ENCODE results near the gene ZNF169. TPM values are rescaled to one million over a fixed set of nuclear protein-coding genes. Genes with fewer than 3 reads are reported as not detected.

ZNF169 gene
- total RNA-seq, 4 donors from 2014 or later: 1.00 to 8.6 (median 2.8) TPM

GRCh38 chr9:94289691-94290090 lies 30.6 kb downstream of the ZNF169 start:
- Histone ChIP-seq H3K4me3 (no peak overlapping the region), H3K9me3 (no peaks in the 10 kb centered on the region), H3K27me3 (no peaks in the 10 kb centered on the region), H3K36me3 (peaks cover 0 to 33% (median 0%) of the 10 kb centered on the region in 3 donors), H3K4me1 (no peaks in the 10 kb centered on the region), H3K27ac (no peak overlapping the region)
- intact Hi-C loops (cut with DNase I): no loop called here
- DNase-seq: no peak
- 96 to 100% methylated on average over 2 of the region's 2 CpGs for WGBS, 2 donors
- TF ChIP-seq CTCF (IDR thresholded peaks at IDR 0.05): no peak
- TF ChIP-seq POLR2A (IDR thresholded peaks at IDR 0.05): no peak

DNA sequence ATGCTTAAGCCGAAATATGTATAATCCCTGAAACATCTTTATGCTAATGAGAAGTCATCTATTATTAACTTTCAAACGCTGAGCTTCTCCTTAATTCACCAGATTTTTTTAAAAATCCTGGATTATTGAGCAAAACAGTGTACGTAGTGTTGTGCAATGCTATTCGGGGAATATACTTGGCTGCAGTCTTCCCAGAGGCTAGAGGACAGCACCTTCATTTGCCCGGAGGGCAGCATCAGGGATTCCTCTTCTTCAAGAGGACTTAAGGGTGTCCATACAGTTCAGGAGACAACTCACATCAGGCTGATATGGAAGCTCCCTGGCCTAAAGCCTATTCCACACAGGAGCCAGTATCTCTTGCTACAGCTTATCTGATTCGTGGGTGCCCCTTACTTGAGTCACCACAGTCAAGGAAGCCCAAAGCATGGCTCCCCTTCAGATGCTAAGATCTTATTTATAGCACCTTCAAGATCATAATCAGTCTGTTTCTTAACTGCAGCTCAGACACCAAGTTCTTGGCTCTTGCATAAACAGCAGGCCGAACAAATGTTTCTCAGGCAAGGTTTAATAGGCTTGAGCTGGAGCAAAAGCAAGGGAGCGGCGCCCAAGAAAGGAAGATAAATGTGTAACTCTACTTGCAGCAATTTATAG lies 40.0 kb downstream of the ZNF169 start:
- intact Hi-C loops (cut with DNase I): no loop called here
- no peak overlapping the region for H3K27ac ChIP-seq
- H3K4me3 ChIP-seq: no peak overlapping the region
- H3K9me3 ChIP-seq: no peaks in the 10 kb centered on the region
- TF ChIP-seq POLR2A (IDR thresholded peaks at IDR 0.05): no peak
- TF ChIP-seq CTCF (IDR thresholded peaks at IDR 0.05): no peak
- H3K36me3 ChIP-seq: peaks cover 0 to 35% (median 0%) of the 10 kb centered on the region in 3 donors
- peaks cover 0 to 12% (median 0%) of the 10 kb centered on the region in 3 donors for H3K4me1 ChIP-seq
- whole genome bisulfite sequencing, 2 donors: 73 to 82% methylated on average over 9 of the region's 9 CpGs
- no peak for DNase-seq
- no peaks in the 10 kb centered on the region for H3K27me3 ChIP-seq

DNA sequence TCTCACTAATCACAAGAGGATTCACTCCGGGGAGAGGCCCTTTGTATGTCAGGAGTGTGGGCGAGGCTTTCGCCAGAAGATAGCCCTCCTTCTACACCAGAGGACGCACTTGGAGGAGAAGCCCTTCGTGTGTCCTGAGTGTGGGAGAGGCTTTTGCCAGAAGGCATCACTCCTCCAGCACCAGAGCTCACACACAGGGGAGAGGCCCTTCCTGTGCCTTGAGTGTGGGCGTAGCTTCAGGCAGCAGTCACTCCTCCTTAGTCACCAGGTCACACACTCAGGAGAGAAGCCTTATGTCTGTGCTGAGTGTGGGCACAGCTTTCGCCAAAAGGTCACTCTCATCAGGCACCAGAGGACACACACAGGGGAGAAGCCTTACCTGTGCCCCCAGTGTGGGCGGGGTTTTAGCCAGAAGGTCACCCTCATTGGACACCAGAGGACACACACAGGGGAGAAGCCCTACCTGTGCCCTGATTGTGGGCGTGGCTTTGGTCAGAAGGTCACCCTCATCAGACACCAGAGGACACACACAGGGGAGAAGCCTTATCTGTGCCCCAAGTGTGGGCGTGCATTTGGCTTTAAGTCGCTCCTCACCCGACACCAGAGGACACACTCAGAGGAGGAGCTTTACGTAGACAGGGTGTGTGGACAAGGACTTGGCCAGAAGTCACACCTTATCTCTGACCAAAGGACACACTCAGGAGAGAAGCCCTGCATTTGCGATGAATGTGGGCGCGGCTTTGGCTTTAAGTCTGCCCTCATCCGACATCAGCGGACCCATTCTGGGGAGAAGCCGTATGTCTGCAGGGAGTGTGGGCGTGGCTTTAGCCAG lies 41.6 kb downstream of the ZNF169 start:
- TF ChIP-seq POLR2A (IDR thresholded peaks at IDR 0.05): no peak
- TF ChIP-seq CTCF (IDR thresholded peaks at IDR 0.05): no peak
- 94 to 98% methylated on average over 4 to 13 of the region's 20 CpGs for WGBS, 2 donors
- Histone ChIP-seq H3K4me1 (peaks cover 0 to 12% (median 0%) of the 10 kb centered on the region in 3 donors), H3K4me3 (no peak overlapping the region), H3K9me3 (no peaks in the 10 kb centered on the region), H3K27ac (no peak overlapping the region), H3K27me3 (no peaks in the 10 kb centered on the region), H3K36me3 (peaks cover 0 to 19% (median 0%) of the 10 kb centered on the region in 3 donors)
- no peak for DNase-seq
- intact Hi-C loops (cut with DNase I): no loop called here

- Histone ChIP-seq H3K27ac (no peak overlapping the region), H3K4me3 (no peak overlapping the region), H3K4me1 (peaks cover 0 to 12% (median 0%) of the 10 kb centered on the region in 3 donors), H3K9me3 (no peaks in the 10 kb centered on the region), H3K36me3 (peaks cover 0 to 17% (median 0%) of the 10 kb centered on the region in 3 donors), H3K27me3 (no peaks in the 10 kb centered on the region)
- DNase-seq: no peak
- intact Hi-C loops (cut with DNase I): no loop called here
- TF ChIP-seq POLR2A (IDR thresholded peaks at IDR 0.05): no peak
- TF ChIP-seq CTCF (IDR thresholded peaks at IDR 0.05): no peak
- 78 to 85% methylated on average over 5 of the region's 5 CpGs for WGBS, 2 donors
These were observed 42.5 kb downstream of the ZNF169 start for GRCh38 chr9:94301583-94301982.

- DNase-seq: no peak
- Histone ChIP-seq H3K36me3 (peaks cover 0 to 17% (median 0%) of the 10 kb centered on the region in 3 donors), H3K27me3 (no peaks in the 10 kb centered on the region), H3K4me3 (no peak overlapping the region), H3K4me1 (peaks cover 0 to 12% (median 0%) of the 10 kb centered on the region in 3 donors), H3K9me3 (no peaks in the 10 kb centered on the region), H3K27ac (no peak overlapping the region)
- intact Hi-C loops (cut with DNase I): no loop called here
- 51 to 61% methylated on average over 4 of the region's 4 CpGs for WGBS, 2 donors
- TF ChIP-seq POLR2A (IDR thresholded peaks at IDR 0.05) (no peak), CTCF (IDR thresholded peaks at IDR 0.05) (no peak)
These were observed 43.3 kb downstream of the ZNF169 start for GRCh38 chr9:94302426-94302825.
